Natural killer cell (primary cell): Measurements from ENCODE around the gene FTO. TPM values are rescaled to one million over a fixed set of nuclear protein-coding genes. Genes with fewer than 3 reads are reported as not detected.

Source experiments
- ATAC-seq, 3 donors: fragments of 150-1000 bp in 2 of 3; fragments of 200-7000 bp in 1 of 3; cut with Tn5 transposase; 1 replicate in 1 of 3; 2 replicates in 2 of 3; pipeline ENCODE4 v1.10.0; 2021; ENCODE audit warnings: mild to moderate bottlenecking in 2 of 3, moderate library complexity in 2 of 3
- DNase-seq, 2 donors: peaks; one replicate each; pipeline versions ENCODE4 v3.0.0 to v3.0.0-alpha.2; 2013 to 2021; ENCODE audit warnings: mixed read lengths in 1 of 2
- H3K27ac ChIP-seq: one replicate; pipeline ENCODE4 v1.5.1; 2013; ENCODE audit warnings: mild to moderate bottlenecking, low read length
- H3K27me3 ChIP-seq: one replicate; pipeline ENCODE4 v1.6.1; 2013; ENCODE audit warnings: low read length; ENCODE audit not compliant: control insufficient read depth, insufficient read depth
- H3K36me3 ChIP-seq: one replicate; pipeline ENCODE4 v1.6.1; 2013; ENCODE audit warnings: low read length; ENCODE audit not compliant: control insufficient read depth, insufficient read depth
- H3K4me1 ChIP-seq: one replicate; pipeline ENCODE4 v1.6.1; 2013; ENCODE audit warnings: low read length; ENCODE audit not compliant: control insufficient read depth, insufficient read depth
- H3K4me3 ChIP-seq: one replicate; pipeline ENCODE4 v1.5.1; 2013; ENCODE audit warnings: low read length
- H3K9me3 ChIP-seq: one replicate; pipeline ENCODE4 v1.6.1; 2013; ENCODE audit warnings: low read length; ENCODE audit not compliant: control insufficient read depth, insufficient read depth
- H3K27ac Mint-ChIP-seq, 2 donors: one replicate each; pipeline ENCODE4 v1.8.0; 2022; ENCODE audit warnings: mild to moderate bottlenecking in 2 of 2, mixed read lengths in 2 of 2, moderate library complexity in 1 of 2
- H3K27me3 Mint-ChIP-seq, 2 donors: one replicate each; pipeline ENCODE4 v1.8.0; 2022; ENCODE audit warnings: low read depth in 2 of 2, mixed read lengths in 2 of 2
- H3K36me3 Mint-ChIP-seq: one replicate; pipeline ENCODE4 v1.8.0; 2022; ENCODE audit warnings: mixed read lengths
- H3K4me1 Mint-ChIP-seq, 2 donors: one replicate each; pipeline ENCODE4 v1.8.0; 2022; ENCODE audit warnings: mixed read lengths in 2 of 2
- H3K4me3 Mint-ChIP-seq: one replicate; pipeline ENCODE4 v1.8.0; 2022; ENCODE audit warnings: mild to moderate bottlenecking, moderate library complexity, mixed read lengths
- H3K9me3 Mint-ChIP-seq, 2 donors: one replicate each; pipeline ENCODE4 v1.8.0; 2022; ENCODE audit warnings: mixed read lengths in 2 of 2
- WGBS: methylation state at CpG from one replicate; pipeline ENCODE4 v1.1.7; 2013; ENCODE audit warnings: missing lambda C conversion rate; ENCODE audit not compliant: insufficient coverage; 5-methylcytosine and 5-hydroxymethylcytosine counted together
- intact Hi-C: fragments of 100-400 bp; cut with micrococcal nuclease; formaldehyde crosslinking; loops from one replicate; pipeline ENCODE4 v1.14.2; 2022
- total RNA-seq, 4 donors: library from RNA; stranded (reverse); fragments of 120-200 nt in 1 of 4; gene quantifications; one replicate each; pipeline versions ENCODE4 v1.2.3 to v1.2.4, GENCODE V29; 2013 to 2022
- TF ChIP-seq, protein P1 (sequence below): fragments of 200-600 bp; IDR thresholded peaks from one replicate; pipeline ENCODE4 v1.8.0; 2022; ENCODE audit warnings: antibody characterized with exemption

The FTO gene
- total RNA-seq, 3 donors from 2014 or later (not counting 1 experiment from before 2014, with no cell fraction given), result 55.4 to 70.5 (median 55.4) TPM

DNA sequence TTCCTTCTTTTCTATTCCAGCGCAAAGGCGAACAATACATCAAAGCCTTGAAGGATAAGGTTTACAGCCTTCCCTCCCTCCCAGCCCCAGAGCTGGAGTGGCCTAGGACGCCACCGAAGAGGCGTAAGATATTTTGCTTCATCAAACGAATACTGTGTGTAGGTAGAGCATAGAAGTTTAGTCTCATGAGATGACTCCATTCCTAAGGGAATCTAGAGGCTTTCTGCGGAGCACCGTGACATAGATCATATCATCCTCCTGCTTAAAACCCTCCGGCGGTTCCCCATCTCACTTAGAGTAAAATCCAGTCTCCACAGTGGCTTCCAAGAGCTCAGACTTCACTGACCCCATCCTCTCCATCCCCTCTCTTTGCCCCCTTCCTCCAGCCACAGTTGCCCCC, 390.7 kb downstream of the FTO start:
- H3K27me3 ChIP-seq, result no peaks in the 10 kb centered on the region
- intact Hi-C loops, result no loop called here
- Mint-ChIP-seq H3K27ac (no peak overlapping the region), H3K36me3 (no peaks in the 10 kb centered on the region), H3K27me3 (no peaks in the 10 kb centered on the region), H3K9me3 (no peaks in the 10 kb centered on the region), H3K4me3 (no peak overlapping the region), H3K4me1 (no peaks in the 10 kb centered on the region)
- WGBS, result 96% methylated on average over 10 of the region's 10 CpGs
- H3K4me3 ChIP-seq, result no peak overlapping the region
- ATAC-seq (no peak), DNase-seq (no peak)
- no peaks in the 10 kb centered on the region for H3K4me1 ChIP-seq
- H3K36me3 ChIP-seq, result no peaks in the 10 kb centered on the region
- TF ChIP-seq, protein P1, sequence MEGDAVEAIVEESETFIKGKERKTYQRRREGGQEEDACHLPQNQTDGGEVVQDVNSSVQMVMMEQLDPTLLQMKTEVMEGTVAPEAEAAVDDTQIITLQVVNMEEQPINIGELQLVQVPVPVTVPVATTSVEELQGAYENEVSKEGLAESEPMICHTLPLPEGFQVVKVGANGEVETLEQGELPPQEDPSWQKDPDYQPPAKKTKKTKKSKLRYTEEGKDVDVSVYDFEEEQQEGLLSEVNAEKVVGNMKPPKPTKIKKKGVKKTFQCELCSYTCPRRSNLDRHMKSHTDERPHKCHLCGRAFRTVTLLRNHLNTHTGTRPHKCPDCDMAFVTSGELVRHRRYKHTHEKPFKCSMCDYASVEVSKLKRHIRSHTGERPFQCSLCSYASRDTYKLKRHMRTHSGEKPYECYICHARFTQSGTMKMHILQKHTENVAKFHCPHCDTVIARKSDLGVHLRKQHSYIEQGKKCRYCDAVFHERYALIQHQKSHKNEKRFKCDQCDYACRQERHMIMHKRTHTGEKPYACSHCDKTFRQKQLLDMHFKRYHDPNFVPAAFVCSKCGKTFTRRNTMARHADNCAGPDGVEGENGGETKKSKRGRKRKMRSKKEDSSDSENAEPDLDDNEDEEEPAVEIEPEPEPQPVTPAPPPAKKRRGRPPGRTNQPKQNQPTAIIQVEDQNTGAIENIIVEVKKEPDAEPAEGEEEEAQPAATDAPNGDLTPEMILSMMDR, result no peak
- no peaks in the 10 kb centered on the region for H3K9me3 ChIP-seq
- H3K27ac ChIP-seq, result no peak overlapping the region

- intact Hi-C loops, result no loop called here
- no peak overlapping the region for H3K4me3 Mint-ChIP-seq
- no peaks in the 10 kb centered on the region for H3K36me3 Mint-ChIP-seq
- no peaks in the 10 kb centered on the region for H3K4me1 Mint-ChIP-seq
- Histone ChIP-seq H3K4me1 (no peaks in the 10 kb centered on the region), H3K27me3 (no peaks in the 10 kb centered on the region), H3K4me3 (no peak overlapping the region), H3K36me3 (no peaks in the 10 kb centered on the region), H3K27ac (no peak overlapping the region), H3K9me3 (no peaks in the 10 kb centered on the region)
- H3K27me3 Mint-ChIP-seq, result no peaks in the 10 kb centered on the region
- H3K9me3 Mint-ChIP-seq, result no peaks in the 10 kb centered on the region
- no peak overlapping the region for H3K27ac Mint-ChIP-seq
- TF ChIP-seq, protein P1, result no peak
- DNase-seq (no peak), ATAC-seq (no peak)
- 98% methylated on average over 2 of the region's 2 CpGs for WGBS
Measured at GRCh38 chr16:54096607-54097006, 392.7 kb downstream of the FTO start.

DNA sequence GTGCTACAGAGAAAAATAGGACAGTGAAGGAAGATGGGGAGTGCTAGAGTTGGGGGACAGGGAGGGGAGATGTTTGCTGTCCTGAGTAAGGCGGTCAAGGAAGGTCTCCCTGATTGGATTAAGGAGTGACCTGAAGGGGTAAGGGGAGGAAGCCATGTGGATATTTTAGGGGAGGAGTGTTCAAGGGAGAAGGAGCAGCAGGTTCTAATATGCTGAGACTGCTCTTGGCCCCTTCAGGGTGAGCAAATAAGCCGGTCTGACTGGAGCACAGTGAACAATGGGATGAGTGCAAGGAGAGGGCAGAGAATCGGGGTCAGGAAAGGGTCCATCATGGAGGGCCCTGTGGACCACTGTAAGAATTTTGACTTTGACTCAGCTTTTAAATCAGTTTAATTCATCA, 393.8 kb downstream of the FTO start:
- 99% methylated on average over 3 of the region's 3 CpGs for WGBS
- intact Hi-C loops, result no loop called here
- no peaks in the 10 kb centered on the region for H3K4me1 Mint-ChIP-seq

DNA sequence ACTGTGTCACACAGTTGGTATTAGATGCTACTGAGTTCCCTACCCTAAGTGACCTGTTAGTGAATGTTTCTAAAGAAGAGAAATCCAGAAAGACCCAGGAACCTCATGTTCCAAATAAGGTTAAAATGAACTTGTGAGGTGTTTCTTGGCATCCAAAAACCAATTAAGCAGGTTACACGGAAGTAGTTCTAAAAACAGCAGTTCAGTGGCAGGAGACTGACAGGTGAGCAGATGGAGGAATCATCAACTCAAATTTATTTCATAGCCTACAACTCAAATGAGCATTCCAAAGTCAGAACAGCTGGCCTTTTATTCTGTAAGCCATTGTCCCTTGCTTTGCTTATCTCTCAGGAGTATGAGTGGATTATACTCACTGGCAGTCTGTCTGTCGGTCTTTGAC, 394.3 kb downstream of the FTO start:
- no peaks in the 10 kb centered on the region for H3K9me3 ChIP-seq
- no peak overlapping the region for H3K27ac Mint-ChIP-seq
- H3K27ac ChIP-seq, result no peak overlapping the region
- H3K9me3 Mint-ChIP-seq, result no peaks in the 10 kb centered on the region
- 100% methylated on average over 2 of the region's 2 CpGs for WGBS
- no peaks in the 10 kb centered on the region for H3K4me1 ChIP-seq
- H3K36me3 ChIP-seq, result no peaks in the 10 kb centered on the region
- no peak for DNase-seq
- H3K4me3 ChIP-seq, result no peak overlapping the region
- TF ChIP-seq, protein P1, result no peak
- intact Hi-C loops, result no loop called here
- H3K27me3 Mint-ChIP-seq, result no peaks in the 10 kb centered on the region
- no peaks in the 10 kb centered on the region for H3K27me3 ChIP-seq
- H3K36me3 Mint-ChIP-seq, result no peaks in the 10 kb centered on the region
- peaks cover 0 to 2% of the 10 kb centered on the region in 2 donors for H3K4me1 Mint-ChIP-seq
- H3K4me3 Mint-ChIP-seq, result no peak overlapping the region
- no peak for ATAC-seq

More for the DNA sequence above, 393.8 kb downstream of the FTO start:
- no peaks in the 10 kb centered on the region for H3K9me3 Mint-ChIP-seq
- Histone ChIP-seq H3K36me3 (no peaks in the 10 kb centered on the region), H3K9me3 (no peaks in the 10 kb centered on the region), H3K4me1 (no peaks in the 10 kb centered on the region), H3K27ac (no peak overlapping the region), H3K27me3 (no peaks in the 10 kb centered on the region), H3K4me3 (no peak overlapping the region)
- TF ChIP-seq, protein P1, result no peak
- no peak overlapping the region for H3K27ac Mint-ChIP-seq
- no peak for DNase-seq
- no peaks in the 10 kb centered on the region for H3K36me3 Mint-ChIP-seq
- ATAC-seq, result no peak
- H3K4me3 Mint-ChIP-seq, result no peak overlapping the region
- no peaks in the 10 kb centered on the region for H3K27me3 Mint-ChIP-seq
